ENCODE data around the gene RASSF3.

DNA sequence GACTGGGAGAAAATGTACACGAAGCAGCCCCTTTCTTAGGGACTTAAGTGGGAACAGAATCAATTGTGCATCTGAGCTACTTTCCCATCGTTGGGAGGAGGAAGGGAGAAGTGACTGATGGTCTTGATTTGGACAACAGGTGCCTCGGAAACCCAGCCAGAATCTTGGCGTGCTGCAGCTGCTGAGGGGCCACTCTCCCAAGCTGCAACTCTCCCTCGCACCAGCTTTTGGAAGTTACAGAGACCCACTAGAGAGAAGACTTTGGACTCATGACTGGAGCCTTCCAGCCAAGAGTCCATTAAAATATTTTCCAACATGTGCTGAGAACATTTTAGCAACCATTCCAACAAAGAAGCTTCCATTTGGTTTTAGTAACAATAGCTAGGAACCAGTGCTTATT lies 96.6 kb downstream of the RASSF3 start:
- TF ChIP-seq, protein P1, sequence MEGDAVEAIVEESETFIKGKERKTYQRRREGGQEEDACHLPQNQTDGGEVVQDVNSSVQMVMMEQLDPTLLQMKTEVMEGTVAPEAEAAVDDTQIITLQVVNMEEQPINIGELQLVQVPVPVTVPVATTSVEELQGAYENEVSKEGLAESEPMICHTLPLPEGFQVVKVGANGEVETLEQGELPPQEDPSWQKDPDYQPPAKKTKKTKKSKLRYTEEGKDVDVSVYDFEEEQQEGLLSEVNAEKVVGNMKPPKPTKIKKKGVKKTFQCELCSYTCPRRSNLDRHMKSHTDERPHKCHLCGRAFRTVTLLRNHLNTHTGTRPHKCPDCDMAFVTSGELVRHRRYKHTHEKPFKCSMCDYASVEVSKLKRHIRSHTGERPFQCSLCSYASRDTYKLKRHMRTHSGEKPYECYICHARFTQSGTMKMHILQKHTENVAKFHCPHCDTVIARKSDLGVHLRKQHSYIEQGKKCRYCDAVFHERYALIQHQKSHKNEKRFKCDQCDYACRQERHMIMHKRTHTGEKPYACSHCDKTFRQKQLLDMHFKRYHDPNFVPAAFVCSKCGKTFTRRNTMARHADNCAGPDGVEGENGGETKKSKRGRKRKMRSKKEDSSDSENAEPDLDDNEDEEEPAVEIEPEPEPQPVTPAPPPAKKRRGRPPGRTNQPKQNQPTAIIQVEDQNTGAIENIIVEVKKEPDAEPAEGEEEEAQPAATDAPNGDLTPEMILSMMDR (IDR thresholded peaks at IDR 0.05): no peak
- TF ChIP-seq POLR2A (IDR thresholded peaks at IDR 0.05): no peak

All from adrenal gland (tissue), 5 donors.